Measurements from ENCODE around the gene HTRA3.

HTRA3 gene

GRCh38 chr4:8292478-8293107, 23.0 kb downstream of the HTRA3 start:
- no peak for DNase-seq (ENCODE audit: low read depth)

- DNase-seq (ENCODE audit: low read depth) = no peak
These were observed 23.8 kb downstream of the HTRA3 start for GRCh38 chr4:8293131-8293975.

GRCh38 chr4:8294036-8294435, 24.5 kb downstream of the HTRA3 start:
- DNase-seq (ENCODE audit: low read depth) = no peak

GRCh38 chr4:8294775-8295174, 25.2 kb downstream of the HTRA3 start:
- DNase-seq (ENCODE audit: low read depth) = no peak

- no peak for DNase-seq (ENCODE audit: low read depth)
These were observed 25.9 kb downstream of the HTRA3 start for GRCh38 chr4:8295471-8295870.

- no peak for DNase-seq (ENCODE audit: low read depth)
These were observed 26.9 kb downstream of the HTRA3 start for GRCh38 chr4:8296491-8296890.

DNA sequence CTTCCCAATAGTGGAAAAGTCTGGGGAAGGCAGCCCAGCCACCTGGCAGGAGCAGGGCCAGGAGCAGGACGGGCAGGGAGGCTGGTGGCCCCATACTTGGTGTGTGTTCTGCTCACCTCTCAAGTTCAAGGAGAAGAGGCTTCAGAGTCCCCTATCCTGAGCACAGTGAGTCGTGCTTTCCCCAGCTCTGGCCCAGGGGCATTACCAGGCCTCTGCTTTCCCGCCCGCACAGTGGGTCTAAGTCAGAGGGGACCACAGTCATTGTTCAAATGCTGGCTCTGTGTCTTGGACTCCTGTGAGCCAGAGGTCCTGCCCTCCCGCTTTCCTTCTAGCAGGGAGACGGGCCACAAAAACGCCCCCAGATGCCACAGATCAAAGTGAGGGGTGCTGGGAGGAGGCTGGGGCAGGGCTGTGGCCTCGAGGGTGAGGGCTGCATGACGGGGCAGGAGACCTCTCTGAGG, 27.6 kb downstream of the HTRA3 start:
- DNase-seq (ENCODE audit: low read depth) = no peak

- no peak for DNase-seq (ENCODE audit: low read depth)
These were observed 28.3 kb downstream of the HTRA3 start for GRCh38 chr4:8297691-8298485.

DNA sequence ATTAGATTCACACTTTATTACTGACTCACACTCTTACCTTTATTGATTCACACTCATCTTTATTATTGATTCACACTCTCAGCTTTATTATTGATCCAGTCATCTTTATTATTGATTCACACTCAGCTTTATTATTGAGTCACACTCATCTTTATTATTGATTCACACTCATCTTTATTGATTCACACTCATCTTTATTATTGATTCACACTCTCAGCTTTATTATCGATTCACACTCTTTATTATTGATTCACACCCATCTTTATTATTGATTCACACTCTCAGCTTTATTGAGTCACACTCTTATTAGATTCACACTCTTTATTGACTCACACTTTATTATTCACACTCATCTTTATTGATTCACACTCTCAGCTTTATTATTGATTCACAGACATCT, 31.3 kb downstream of the HTRA3 start:
- DNase-seq (ENCODE audit: low read depth) = no peak

DNA sequence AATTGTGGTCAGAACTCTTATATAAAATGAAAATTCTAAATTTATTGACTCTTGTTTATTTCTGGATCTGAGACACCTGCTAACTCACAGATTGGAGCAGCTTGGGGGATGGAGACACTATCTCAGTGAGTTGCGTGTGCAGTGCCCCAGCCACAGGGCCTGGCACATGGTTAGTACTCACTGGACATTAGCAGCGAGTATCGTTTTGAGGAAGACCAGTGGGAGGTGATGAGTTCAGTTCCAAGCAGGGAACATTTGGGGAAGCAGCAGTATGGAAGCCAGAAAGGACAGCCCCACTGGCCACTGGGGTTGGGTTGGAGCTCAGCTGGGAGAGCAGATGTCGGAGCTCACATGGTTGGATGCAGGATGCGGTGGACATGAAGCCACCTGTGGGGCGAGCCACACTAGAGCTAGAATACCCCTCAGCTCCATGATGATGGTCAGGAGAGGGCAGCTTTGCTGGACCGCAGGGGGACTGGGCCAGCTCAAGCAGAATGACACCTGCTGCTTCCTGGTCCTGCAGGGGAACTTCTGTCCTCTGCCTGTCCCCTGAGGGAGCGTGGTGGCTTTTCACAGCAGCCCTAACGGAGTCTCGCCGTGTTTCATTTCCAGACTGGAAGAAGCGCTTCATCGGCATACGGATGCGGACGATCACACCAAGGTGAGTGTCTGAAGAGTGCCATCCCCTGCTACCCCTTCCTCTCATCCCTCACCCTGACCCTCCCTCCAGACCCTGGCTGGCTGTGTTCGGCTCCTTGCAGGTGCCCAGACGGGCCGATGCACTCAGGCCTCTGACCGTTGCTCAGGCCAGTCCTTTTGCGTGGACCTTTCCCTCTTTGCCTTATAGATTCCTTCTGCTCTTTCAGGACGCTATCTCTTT, 32.5 kb downstream of the HTRA3 start:
- no peak for DNase-seq (ENCODE audit: low read depth)

DNA sequence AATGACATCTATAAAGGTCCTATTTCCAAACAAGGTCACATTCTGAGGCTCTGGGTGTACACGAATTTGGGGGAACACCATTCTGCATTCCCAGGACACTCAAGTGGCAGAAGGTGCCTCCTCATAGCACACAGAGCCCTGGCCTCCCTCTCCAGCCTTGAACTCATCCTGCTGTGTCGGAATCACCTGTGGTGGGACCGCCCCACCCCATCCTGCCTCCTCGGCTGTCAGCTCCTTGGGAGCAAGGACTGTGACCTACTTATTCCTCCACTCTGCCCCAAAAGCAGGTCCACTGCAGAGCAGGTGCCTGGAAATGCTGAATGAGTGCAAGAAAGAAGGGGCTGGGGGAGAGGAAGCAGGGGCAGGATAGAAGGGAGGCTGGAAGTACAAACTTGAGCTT, 33.5 kb downstream of the HTRA3 start:
- no peak for DNase-seq (ENCODE audit: low read depth)

DNA sequence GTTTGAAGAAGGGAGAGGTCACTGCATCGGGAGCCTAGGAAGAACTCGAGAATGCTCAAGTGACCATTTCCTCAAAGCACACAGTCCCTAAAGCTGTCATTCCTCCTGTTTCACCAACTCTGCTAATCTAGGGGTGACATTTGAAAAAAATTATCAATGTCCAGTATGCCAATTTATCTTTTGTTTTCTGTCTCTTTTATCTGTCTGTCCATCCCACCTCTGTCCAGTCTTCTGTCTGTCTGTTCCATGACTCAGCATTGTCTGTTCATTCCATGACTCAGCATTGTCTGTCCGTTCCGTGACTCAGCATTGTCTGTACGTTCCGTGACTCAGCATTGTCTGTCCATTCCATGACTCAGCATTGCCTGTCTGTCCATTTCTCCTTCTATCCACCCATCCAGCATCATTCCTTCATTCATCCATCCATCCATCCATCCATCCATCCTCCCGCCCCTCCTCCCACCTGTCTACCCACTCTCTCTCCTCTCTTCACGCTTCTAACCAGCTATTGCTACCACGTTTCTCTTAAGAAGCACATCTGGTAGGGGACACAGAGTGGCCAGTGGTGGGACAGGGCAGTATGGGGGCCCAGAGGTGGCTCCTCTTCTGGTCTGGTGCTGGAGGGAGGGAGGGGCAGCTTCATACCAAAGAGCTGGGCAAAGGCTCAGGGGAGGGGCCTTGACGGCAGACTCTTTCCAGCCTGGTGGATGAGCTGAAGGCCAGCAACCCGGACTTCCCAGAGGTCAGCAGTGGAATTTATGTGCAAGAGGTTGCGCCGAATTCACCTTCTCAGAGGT, 34.1 kb downstream of the HTRA3 start:
- DNase-seq (ENCODE audit: low read depth) = no peak

DNA sequence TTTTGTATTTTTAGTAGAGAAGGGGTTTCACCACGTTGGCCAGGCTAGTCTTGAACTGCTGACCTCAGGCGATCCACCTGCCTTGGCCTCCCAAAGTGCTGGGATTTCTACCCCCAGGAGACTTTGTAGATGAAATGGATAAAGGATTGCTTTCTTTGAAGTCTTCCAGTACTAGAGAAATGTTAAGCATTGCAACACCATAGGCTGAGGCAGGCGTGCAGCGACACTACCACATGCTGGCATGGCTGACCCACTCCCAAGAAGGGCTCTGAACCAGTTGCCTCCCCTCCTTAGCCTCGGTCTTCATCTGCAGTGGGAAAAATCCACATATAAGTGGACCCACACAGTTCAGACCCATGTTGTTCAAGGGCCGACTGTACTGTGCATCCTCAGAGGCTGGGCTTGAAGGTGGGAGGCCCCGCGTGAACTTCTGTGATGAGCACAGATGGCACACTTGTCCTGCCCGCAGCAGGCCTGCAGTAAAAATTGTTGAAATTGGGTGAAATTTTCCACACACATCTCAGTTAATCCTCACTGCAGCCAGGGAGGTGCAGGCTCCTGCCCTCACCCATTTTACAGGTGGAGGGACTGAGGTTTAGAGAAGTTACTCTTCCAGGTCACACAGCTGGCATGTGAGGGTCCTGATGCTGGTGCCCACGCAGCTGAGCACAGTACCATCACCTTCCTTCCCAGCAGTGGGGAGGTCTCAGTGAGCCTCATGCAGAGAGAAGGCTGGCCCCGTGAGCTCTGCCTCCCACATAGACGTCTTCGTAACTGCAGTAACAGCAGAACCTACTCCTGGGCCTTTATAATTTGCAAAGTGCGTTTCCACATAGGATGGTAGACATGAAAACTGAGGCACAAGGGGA, 35.5 kb downstream of the HTRA3 start:
- DNase-seq (ENCODE audit: low read depth) = no peak

DNA sequence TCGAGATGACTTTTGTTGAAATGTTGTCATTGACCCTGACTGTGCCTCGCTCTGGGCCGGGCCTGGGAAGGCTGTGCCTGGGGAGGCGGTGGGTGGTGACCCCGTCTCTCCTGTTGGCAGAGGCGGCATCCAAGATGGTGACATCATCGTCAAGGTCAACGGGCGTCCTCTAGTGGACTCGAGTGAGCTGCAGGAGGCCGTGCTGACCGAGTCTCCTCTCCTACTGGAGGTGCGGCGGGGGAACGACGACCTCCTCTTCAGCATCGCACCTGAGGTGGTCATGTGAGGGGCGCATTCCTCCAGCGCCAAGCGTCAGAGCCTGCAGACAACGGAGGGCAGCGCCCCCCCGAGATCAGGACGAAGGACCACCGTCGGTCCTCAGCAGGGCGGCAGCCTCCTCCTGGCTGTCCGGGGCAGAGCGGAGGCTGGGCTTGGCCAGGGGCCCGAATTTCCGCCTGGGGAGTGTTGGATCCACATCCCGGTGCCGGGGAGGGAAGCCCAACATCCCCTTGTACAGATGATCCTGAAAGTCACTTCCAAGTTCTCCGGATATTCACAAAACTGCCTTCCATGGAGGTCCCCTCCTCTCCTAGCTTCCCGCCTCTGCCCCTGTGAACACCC, 36.4 kb downstream of the HTRA3 start:
- DNase-seq (ENCODE audit: low read depth) = no peak

- no peak for DNase-seq (ENCODE audit: low read depth)
These were observed 37.0 kb downstream of the HTRA3 start for GRCh38 chr4:8306511-8307021.

DNA sequence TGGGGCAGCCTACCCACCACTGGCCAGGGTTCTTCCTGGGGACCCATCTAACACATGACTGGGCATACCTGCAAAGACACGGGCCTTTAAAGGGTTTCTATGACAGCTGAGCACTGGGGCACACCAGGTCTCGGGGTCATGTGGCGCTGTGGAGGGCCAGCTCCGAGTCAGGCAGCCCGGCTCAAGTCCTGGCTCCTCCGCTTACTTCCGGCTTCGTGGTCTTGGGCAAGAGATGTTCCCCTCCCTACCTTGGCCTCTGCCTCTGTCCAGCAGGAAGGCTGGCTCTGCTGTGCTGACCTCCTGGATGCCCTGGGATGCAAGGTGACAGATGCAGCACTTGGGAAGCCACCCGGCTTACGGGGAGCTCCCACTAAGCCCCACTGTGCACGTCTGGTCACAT, 37.6 kb downstream of the HTRA3 start:
- no peak for DNase-seq (ENCODE audit: low read depth)

DNA sequence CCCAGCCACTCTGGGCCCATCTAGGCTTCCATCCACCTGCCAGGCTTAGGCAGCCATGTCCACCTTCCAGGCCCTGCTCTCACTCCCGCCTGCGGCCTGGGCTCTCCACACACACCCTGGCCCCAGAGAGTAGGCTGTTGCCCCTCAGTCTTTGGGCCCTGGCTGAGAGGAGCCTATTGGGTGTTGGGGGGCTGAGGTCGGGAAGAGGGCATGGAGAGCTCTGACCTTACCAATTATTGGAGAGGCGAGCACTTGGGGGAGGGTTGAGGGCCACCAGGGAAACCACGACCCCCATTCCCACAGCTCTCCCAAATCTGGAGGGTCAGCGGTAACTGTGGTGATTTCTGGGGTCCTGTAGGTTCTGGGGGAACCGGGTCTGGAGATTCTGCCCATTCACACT, 38.2 kb downstream of the HTRA3 start:
- no peak for DNase-seq (ENCODE audit: low read depth)

DNA sequence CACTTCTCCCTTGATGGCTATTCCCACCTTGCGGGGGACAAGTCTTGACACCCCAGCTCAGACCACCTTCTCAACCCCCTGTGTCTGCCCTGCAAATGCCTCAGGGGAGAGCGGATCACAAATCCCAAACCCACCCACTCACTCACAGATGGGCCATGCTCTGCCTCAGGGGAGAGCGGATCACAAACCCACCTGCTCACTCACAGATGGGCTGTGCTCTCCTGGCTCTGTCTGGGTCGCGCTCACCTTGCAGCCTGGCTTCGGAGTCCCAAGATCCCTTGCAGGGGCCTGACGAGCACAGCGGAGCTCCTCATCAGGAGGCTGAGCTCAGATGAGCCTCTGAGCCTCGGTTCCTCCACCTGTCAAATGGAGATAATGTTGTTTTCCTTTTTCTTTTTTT, 38.6 kb downstream of the HTRA3 start:
- DNase-seq (ENCODE audit: low read depth) = no peak
